B cell (primary cell): Measurements from ENCODE around the gene HECA. TPM values are rescaled to one million over a fixed set of nuclear protein-coding genes. Genes with fewer than 3 reads are reported as not detected.

Source experiments
- ATAC-seq: fragments of 200-7000 bp; cut with Tn5 transposase; one replicate; pipeline ENCODE4 v1.10.0; 2021; ENCODE audit warnings: low read depth, mild to moderate bottlenecking, moderate number of reproducible peaks, moderate library complexity
- CTCF ChIA-PET: fragments of 350-600 bp; sonication (Branson Sonifier 250); formaldehyde crosslinking; loops from one replicate; lab custom pipeline; 2021; ENCODE audit warnings: antibody characterized with exemption, inconsistent platforms; lab: Charles Lee
- POLR2A ChIA-PET: fragments of 350-600 bp; sonication (Branson Sonifier 250); formaldehyde crosslinking; loops from one replicate; lab custom pipeline; 2021; ENCODE audit warnings: antibody characterized with exemption; lab: Charles Lee
- DNase-seq: peaks from one replicate; pipeline ENCODE4 v3.0.0; 2013
- H2AFZ ChIP-seq: 2 replicates; pipeline ENCODE4 v1.6.1; 2012; ENCODE audit warnings: mild to moderate bottlenecking, low read depth, low read length; ENCODE audit not compliant: insufficient read depth, poor library complexity, severe bottlenecking
- H3K27ac ChIP-seq, 2 donors: 1 replicate in 1 of 2; 2 replicates in 1 of 2; pipeline ENCODE4 v1.5.1; 2012 to 2013; ENCODE audit warnings: low read length in 2 of 2, mild to moderate bottlenecking in 2 of 2, moderate library complexity in 1 of 2
- H3K27me3 ChIP-seq, 4 experiments: fragments of 200-600 bp in 1 of 4; sonication (generic) in 1 of 4; replicated peaks in 1 of 4; 1 replicate in 2 of 4; 2 replicates in 2 of 4; pipeline versions ENCODE4 v1.6.1 to v1.7.0; 2013 to 2016; ENCODE audit warnings: low read length in 3 of 4, mild to moderate bottlenecking in 2 of 4, mixed read lengths in 1 of 4, moderate library complexity in 1 of 4; ENCODE audit not compliant: insufficient read depth in 4 of 4, control insufficient read depth in 3 of 4; ENCODE audit errors: control extremely low read depth in 1 of 4
- H3K36me3 ChIP-seq, 2 experiments: replicated peaks in 1 of 2; 1 replicate in 1 of 2; 2 replicates in 1 of 2; pipeline versions ENCODE4 v1.6.1 to v1.7.1; 2013; ENCODE audit warnings: low read length in 1 of 2; ENCODE audit not compliant: insufficient read depth in 2 of 2, control insufficient read depth in 1 of 2; ENCODE audit errors: control extremely low read depth in 1 of 2, extremely low read depth in 1 of 2
- H3K4me1 ChIP-seq, 2 donors: fragments of 200-600 bp in 1 of 2; sonication (generic) in 1 of 2; 1 replicate in 1 of 2; 2 replicates in 1 of 2; pipeline versions ENCODE4 v1.5.1 to v1.6.1; 2013 to 2017; ENCODE audit warnings: low read length in 2 of 2; ENCODE audit not compliant: control insufficient read depth in 2 of 2, insufficient read depth in 2 of 2
- H3K4me2 ChIP-seq: replicated peaks from 2 replicates; pipeline ENCODE3; 2012; ENCODE audit warnings: mild to moderate bottlenecking, low read depth, low read length; ENCODE audit not compliant: poor library complexity, severe bottlenecking
- H3K4me3 ChIP-seq, 5 experiments: fragments of 200-600 bp in 1 of 5; sonication (generic) in 1 of 5; 1 replicate in 3 of 5; 2 replicates in 2 of 5; pipeline versions ENCODE4 v1.5.1 to v1.7.0; 2011 to 2016; ENCODE audit warnings: low read length in 4 of 5, mild to moderate bottlenecking in 4 of 5, low read depth in 2 of 5, control low read depth in 1 of 5, moderate library complexity in 1 of 5; ENCODE audit not compliant: insufficient read depth in 1 of 5; ENCODE audit errors: control extremely low read depth in 1 of 5, extremely low read depth in 1 of 5
- H3K79me2 ChIP-seq: fragments of 200-600 bp; sonication (generic); one replicate; pipeline ENCODE4 v1.6.0; 2016; ENCODE audit warnings: low read length; ENCODE audit not compliant: control insufficient read depth, insufficient read depth
- H3K9ac ChIP-seq: fragments of 200-600 bp; sonication (generic); 2 replicates; pipeline ENCODE4 v1.6.1; 2017; ENCODE audit warnings: mild to moderate bottlenecking, low read length, moderate library complexity
- H3K9me3 ChIP-seq, 3 donors: one replicate each; pipeline versions ENCODE4 v1.6.1 to v1.7.1; 2013; ENCODE audit warnings: low read length in 2 of 3; ENCODE audit not compliant: control insufficient read depth in 2 of 3, insufficient read depth in 1 of 3; ENCODE audit errors: control extremely low read depth in 1 of 3
- H4K20me1 ChIP-seq: 2 replicates; pipeline ENCODE4 v1.6.0; 2012; ENCODE audit warnings: mild to moderate bottlenecking, low read length; ENCODE audit not compliant: insufficient read depth, control insufficient read depth, poor library complexity, severe bottlenecking
- H3K27ac Mint-ChIP-seq: one replicate; pipeline ENCODE4 v1.8.0; 2021; ENCODE audit warnings: mixed read lengths
- H3K27me3 Mint-ChIP-seq: one replicate; pipeline ENCODE4 v1.8.0; 2021; ENCODE audit warnings: mixed read lengths
- H3K4me1 Mint-ChIP-seq: one replicate; pipeline ENCODE4 v1.8.0; 2021; ENCODE audit warnings: mixed read lengths
- H3K4me3 Mint-ChIP-seq: one replicate; pipeline ENCODE4 v1.8.0; 2021; ENCODE audit warnings: mixed read lengths
- H3K9me3 Mint-ChIP-seq: one replicate; pipeline ENCODE4 v1.8.0; 2022; ENCODE audit warnings: mixed read lengths; ENCODE audit not compliant: insufficient read depth
- CTCF ChIP-seq: fragments of 200-600 bp; IDR thresholded peaks from one replicate; pipeline ENCODE4 v1.8.0; 2022; ENCODE audit warnings: antibody characterized with exemption, mild to moderate bottlenecking
- EZH2 ChIP-seq: IDR thresholded peaks from 2 replicates; pipeline ENCODE4 v1.6.1; 2012; ENCODE audit warnings: borderline replicate concordance, low read depth, mild to moderate bottlenecking, moderate library complexity, low read length; ENCODE audit not compliant: insufficient read depth, poor library complexity, severe bottlenecking
- WGBS: methylation state at CpG from one replicate; pipeline ENCODE4 v1.1.5; 2013; ENCODE audit warnings: missing lambda C conversion rate; ENCODE audit not compliant: insufficient coverage; 5-methylcytosine and 5-hydroxymethylcytosine counted together
- intact Hi-C: fragments of 100-400 bp; cut with micrococcal nuclease; formaldehyde crosslinking; loops from one replicate; pipeline ENCODE4 v1.10.0; 2022
- polyA plus RNA-seq: library from polyadenylated mRNA; depleted of rRNA; stranded (reverse); fragments of >200 nt; gene quantifications from 2 replicates; pipeline ENCODE4 v1.2.3, GENCODE V29; 2012
- total RNA-seq, 2 donors: library from RNA; stranded (reverse); fragments of 120-200 nt in 1 of 2; gene quantifications; 1 replicate in 1 of 2; 2 replicates in 1 of 2; pipeline versions ENCODE4 v1.2.3 to v1.2.4, GENCODE V29; 2013 to 2022

The HECA gene
- total and polyA plus RNA-seq, 2 donors (not counting 1 experiment from before 2014, with no cell fraction given): 19.2 to 50.4 TPM

- no peak for ATAC-seq
- POLR2A ChIA-PET: interaction anchor here (1.3 kb wide), 1 partner anchor 12 kb away, joined by 3 read pairs; no protein-coding TSS in a partner anchor
- peaks cover 98% of the 10 kb centered on the region for H3K79me2 ChIP-seq
Measured at GRCh38 chr6:139146317-139146726, 11.4 kb downstream of the HECA start.

More at GRCh38 chr6:139146317-139146726, 11.4 kb downstream of the HECA start:
- Histone ChIP-seq H3K9me3 (no peaks in the 10 kb centered on the region), H3K27me3 (no peaks in the 10 kb centered on the region), H4K20me1 (peaks cover 94% of the 10 kb centered on the region), H3K4me3 (no peak overlapping the region), H3K27ac (no peak overlapping the region), H3K4me1 (peaks cover 63 to 73% of the 10 kb centered on the region in 2 donors), H3K9ac (no peak overlapping the region), H3K4me2 (peak overlapping the region; percentile 24), H3K36me3 (peaks cover 0 to 7% of the 10 kb centered on the region in 2 experiments), H2AFZ (no peak overlapping the region)
- WGBS: 67% methylated on average over 4 of the region's 5 CpGs
- Mint-ChIP-seq H3K4me1 (peaks cover 85% of the 10 kb centered on the region), H3K27ac (peak overlapping the region; percentile 6), H3K4me3 (peak overlapping the region; percentile 48), H3K27me3 (no peaks in the 10 kb centered on the region), H3K9me3 (no peaks in the 10 kb centered on the region)
- CTCF ChIA-PET: interaction anchor here (1.0 kb wide), 1 partner anchor 218 kb away, joined by 3 read pairs; no protein-coding TSS in a partner anchor
- no peak for TF ChIP-seq CTCF
- no peak for TF ChIP-seq EZH2
- intact Hi-C loops: loop anchor here (2.0 kb wide), 1 partner anchor 14 kb away; no protein-coding TSS in a partner anchor
- DNase-seq: no peak
